Measurements from ENCODE around the gene BCL11A.

DNA sequence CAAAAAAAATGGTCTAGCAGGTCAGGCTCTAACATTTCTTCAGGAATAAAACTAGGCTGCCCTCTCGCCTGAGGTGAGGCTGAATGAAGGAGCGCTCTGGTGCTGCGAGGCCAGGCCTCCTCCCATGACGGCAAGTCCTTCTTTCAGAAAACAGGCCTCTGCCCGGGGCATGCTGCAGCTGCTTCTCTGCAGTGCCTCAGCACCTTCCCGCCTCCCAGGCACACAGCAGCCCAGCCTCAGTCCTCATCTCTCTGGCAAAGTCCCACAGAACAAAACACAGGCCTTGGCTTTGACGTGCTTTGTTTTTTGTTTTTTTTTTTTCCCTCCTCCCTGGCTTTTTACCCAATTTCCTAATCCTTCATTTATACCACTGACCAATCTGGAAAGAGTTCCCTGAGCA, 74.8 kb downstream of the BCL11A start:
- TF ChIP-seq CTCF (IDR thresholded peaks at IDR 0.05; ENCODE audit: insufficient read depth, low read length, poor library complexity, severe bottlenecking) (no peak), EZH2phosphoT487 (conservative IDR thresholded peaks at IDR 0.05; ENCODE audit: low read length) (no peak)

Data from SU-DHL-6 (cell line).